HG03565 (cell line): Measurements from ENCODE around the gene ZNF469.

ENCODE experiments used
- ATAC-seq: cut with Tn5 transposase; IDR thresholded peaks from one replicate; pipeline ENCODE4 v1.9.1; 2021; ENCODE audit warnings: mild to moderate bottlenecking, moderate library complexity; ENCODE audit not compliant: unreplicated experiment

Gene ZNF469

DNA sequence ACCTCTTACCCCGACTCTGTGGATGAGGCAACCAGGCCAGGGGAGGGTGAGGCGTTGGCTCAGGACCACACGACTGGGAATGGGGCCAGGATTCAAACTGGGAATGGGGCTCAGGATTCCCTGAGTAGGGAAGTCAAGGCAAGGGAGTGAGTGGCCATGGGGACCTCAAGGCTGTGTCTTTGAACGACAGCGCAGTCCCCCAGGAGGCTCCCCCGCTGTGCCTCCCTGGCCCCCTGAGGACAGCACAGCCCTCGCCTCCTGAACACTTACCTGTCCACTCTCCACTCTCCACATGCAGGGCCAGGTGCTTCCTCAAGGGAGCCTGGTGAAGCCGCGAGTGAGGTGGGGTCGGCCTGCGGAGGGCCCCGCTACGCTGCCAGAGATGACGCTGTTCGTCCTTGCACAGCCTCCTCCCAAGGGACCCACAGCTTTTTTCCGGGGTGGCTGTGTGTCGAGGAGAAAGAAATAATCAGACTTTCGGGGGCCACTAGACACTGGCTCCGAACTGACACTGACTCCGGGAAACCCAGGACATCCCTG lies 6.9 kb downstream of the ZNF469 start:
- no peak for ATAC-seq

DNA sequence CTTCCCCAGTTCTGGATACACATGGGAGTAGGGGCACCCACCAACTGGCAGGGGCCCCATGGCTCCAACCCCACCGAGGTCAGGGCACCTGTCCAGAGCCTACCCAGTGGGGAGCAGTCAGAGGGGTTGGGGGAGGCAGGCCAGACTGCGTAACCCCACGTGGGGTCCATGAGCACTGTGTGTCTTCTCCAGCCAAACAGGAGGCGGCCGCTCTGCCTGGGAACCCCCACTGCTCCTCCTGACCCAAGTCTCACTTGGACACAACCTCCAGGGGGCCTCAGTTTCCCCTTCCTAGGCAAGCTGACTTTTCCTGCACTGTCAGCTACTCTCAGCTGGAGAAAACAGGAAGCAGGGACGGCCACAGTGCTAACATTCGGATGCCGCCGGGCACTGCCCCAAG lies 7.5 kb downstream of the ZNF469 start:
- ATAC-seq, result no peak

DNA sequence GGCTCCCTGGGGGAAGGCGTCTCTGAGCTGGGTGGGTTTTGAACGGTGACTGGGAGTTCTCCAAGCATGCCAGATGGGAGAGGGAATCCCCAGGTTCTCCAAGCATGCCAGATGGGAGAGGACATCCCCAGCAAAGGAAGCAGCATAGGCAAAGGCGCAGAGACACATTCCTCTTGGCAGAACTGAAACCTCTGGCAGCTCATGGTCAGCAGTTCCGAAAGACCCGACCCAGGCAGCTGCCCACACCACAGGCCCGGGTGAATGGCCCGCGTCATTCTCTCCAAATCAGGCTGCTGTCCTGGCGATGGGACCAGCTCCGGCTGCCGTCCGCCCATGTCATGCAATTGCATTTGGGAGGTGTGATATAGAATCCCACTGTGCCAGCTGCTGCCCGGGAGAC lies 8.0 kb downstream of the ZNF469 start:
- no peak for ATAC-seq

DNA sequence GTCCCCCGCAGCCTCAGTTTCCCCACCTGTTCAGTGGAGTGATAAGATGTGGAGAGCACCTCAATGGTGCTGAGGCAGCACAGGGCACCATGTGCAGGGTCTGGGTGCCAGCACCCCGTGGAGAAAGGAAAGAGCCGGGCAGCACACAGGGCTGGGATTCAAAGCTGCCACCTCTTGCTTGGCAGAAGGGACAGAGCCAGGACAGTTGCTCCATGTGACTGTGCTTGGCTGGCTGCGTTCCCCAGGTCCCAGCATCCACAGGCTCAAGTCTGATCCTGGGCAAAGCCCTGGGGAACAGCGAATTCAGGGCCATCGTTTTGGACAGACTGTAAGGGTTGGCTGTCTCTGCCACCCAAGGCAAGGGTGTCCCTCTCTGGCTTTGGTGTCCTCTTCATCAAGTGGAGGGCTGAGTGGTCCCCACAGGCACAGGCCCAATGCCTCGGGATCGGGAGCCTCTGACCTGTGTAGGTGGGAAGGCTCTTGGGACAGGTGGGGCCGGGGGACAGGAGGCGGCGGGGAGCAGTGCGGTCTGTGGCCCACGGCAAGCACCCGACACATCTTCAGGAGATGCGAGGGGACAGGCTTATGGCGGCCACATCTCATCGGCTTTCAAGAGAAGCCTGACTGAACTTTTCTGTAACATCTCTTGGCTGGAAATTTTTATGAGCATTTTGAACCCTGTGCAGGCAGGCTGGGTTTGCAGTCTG lies 8.5 kb downstream of the ZNF469 start:
- ATAC-seq, result no peak

DNA sequence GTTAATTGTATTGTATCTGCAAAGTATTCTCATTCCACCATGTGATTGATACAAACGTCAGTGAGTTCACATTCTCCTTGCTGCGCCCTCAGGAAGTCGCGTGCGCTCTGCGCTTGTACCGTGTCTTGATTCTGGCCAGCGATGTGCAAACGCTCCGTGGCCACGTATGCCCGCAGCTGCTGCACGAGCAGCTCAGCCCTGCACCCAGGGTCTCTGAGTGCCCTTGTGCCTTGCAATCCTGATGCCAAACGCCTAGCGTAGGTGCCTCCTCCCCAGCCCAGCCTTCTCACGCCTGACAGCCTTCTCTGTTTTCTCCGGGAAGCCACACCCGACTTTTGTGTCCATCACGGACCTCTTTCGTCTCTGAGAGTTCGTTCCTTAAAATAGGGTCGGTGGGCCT lies 9.4 kb downstream of the ZNF469 start:
- ATAC-seq, result no peak

DNA sequence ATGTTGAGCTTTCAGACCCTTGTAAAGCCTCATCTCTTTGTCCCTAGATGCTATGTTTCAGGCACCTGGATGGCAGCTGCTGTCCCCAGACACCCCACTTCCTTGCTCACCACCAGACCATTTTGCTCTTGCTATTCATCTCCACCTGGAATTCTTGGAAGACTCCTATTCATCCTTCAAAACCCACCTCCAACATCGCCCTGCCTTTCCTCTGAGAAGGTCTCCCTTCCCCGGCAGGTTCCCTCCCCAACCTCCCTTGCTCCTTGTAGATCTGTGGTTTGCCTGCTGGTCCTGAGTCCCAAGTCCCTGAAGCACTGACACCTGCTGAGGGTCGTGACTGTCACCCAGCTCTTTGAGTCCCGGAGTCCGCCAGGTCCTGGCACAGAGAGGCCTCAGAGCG lies 9.9 kb downstream of the ZNF469 start:
- ATAC-seq, result no peak

DNA sequence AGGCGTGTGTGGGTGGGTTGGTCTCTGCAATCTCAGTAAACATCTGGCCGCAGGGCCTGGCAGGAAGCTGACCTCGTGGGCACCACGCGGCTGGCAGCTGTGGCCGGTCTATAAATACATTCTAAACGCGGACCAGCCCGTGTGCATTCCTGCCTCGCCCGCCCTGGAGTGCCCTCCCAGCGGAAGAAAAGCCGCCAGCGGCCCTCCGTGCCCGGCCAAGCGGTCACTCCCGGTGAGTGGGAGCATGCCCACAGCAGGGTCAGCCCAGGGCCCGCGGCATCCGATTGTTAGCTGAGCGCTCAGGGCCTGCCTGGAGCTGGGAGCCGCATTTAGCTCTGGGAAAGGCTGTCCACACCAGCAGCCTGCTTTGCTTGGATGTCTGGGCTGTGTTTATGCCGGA lies 10.3 kb downstream of the ZNF469 start:
- no peak for ATAC-seq

DNA sequence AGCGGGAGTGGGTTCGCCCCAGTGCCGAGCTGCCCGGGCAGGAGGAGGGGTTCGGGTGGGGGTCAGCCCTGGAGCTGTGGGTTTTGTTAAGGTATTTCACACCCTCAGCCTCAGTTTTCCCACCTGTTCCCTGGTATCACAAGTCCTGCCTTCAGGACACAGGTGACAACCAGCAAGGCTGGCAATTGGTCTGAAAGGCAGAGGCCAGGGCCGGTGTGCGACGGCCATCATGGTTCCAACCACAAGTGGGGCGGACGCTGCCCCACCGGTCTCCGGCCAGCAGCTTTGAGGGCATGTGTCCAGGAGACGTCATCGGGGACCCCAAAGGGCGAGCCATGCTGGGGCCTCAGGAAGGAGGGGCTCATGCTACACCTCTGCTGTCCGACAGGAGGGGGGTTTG lies 10.8 kb downstream of the ZNF469 start:
- no peak for ATAC-seq

DNA sequence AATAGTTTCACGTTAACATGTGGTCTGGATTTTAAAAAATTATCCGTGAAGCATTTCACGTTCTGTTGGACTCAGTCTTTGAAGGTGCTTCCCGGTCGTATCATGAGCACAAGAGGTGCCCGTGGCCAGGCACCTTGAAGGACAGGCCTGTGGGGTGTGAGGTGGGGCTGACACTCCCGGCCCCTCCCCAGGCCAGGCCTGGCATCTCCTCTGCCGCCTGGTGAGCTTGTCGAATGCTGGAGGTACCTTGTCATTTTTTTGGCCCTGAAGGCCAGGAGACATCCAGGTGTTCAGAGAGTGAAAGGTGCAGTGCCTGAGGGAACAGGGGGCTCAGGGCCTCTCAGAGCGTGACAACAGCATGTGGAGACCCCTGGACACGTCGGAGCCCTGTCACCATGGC lies 11.7 kb downstream of the ZNF469 start:
- no peak for ATAC-seq

DNA sequence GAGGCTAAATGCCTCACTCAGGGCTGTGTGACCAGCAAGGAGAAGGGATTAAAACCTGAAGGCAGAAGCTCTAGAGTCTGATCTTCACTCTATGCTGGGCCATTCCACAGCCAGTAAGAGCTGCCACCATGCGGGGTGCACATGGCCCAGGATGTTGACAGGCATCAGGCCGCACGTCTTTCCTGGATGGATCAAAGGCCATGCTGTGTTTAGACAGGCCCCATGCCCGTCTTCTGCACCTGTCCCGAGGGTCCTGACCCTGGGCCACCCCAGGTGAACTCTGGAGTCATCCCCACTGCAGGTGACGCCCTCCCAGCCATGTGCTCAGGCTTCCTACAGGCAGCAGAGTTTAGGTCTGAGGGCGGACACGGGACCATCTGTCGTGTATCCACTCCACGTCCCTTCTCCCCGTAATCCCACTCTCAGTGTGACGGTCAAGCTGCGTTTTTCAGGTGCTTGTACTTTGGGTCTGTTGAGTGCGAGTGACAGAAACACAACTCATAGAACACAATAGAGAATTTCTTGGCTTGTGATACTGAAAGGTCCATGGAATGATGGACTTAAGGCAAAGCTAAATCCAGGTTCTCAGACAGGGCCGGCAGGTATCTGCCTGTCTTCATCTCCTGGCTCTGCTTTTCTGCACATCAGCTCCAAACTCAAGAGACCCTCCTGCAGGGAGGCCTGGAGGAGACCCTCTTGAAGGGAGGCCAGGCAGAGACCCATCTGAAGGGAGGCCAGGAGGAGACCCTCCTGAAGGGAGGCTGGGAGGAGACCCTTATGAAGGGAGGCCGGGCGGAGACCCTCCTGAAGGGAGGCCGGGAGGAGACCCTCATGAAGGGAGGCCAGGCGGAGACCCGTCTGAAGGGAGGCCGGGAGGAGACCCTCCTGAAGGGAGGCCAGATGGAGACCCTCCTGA lies 13.2 kb downstream of the ZNF469 start:
- ATAC-seq, result no peak

DNA sequence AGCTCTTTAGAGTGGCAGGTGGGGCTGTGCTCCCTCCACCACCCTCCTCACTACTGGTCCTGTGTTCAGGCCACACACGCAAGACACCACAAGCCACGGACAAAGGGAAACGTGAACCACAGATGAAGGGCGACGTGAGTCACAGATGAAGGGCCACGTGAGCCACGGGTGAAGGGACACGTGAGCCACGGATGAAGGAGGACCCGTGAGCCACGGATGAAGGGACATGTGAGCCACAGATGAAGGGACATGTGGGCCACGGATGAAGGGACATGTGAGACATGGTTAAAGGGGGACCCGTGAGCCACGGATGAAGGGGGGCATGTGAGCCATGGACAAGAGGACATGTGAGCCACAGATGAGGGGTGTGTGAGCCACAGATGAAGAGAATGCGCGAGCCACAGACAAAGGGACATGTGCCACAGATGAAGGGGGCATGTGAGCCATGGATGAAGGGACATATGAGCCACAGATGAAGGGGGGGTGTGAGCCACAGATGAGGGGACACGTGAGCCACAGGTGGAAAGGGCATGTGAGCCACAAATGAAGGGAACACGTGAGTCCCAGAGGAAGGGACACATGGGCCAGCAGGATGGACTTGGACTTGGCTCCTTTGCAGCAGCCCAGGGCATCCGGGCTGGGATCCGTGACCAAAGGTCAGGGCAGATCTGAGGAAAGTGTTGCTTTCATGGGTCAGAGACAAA lies 15.6 kb downstream of the ZNF469 start:
- ATAC-seq, result no peak

DNA sequence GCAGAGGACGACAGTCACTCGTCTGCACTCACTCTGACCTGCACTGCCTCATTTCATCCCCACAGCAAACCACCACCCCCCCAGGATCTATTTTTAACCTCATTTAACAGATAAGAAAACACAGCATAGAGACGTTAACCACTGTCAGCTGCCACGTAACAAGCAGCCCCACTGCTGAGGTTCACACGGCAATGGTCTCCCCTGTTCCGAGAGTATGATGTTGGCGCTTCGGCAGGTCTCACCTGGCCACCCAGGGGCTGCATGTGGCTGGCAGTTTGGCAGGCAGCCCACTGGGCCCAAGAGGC lies 16.1 kb downstream of the ZNF469 start:
- ATAC-seq, result no peak

DNA sequence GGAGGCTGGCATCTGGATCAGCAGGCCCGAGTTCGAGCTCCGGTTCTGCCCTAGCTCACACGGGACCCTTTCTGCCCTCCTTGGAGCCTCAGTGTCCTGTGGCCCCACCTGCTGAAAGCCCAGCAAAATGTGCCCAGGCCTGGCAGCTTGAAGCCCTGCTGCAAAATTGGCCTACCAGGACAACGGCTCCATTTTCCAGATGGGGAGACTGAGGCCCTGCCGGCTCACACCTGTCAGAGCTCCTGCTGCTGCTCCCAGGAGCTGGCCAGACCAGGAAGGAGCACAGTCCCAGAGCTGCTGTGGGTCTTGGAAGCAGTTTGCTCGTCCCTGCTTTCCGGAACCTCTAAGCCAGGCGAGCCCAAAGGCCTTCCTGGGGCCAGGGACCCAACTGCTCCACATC lies 17.4 kb downstream of the ZNF469 start:
- ATAC-seq, result no peak

DNA sequence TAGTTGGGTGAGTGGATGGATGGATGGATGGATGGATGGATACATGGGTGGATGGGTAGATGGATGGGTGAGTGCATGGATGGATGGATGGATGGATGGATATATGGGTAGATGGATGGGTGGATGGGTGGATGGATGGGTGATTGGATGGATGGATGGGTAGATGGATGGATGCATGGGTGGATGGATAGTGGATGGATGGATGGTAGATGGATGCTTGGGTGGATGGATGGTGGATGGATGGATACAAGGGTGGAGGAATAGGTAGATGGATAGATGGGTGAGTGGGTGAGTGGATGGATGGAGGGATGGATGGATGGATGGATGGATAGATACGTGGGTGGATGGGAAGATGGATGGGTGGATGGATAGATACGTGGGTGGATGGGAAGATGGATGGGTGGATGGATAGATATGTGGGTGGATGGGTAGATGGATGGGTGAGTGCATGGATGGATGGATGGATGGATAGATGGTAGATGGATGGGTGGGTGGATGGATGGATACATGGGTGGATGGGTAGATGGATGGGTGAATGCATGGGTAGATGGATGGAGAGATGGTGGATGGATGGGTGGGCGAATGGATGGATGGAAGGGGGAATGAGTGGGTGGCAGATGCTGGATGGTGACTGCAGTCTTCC lies 19.0 kb downstream of the ZNF469 start:
- ATAC-seq, result no peak

DNA sequence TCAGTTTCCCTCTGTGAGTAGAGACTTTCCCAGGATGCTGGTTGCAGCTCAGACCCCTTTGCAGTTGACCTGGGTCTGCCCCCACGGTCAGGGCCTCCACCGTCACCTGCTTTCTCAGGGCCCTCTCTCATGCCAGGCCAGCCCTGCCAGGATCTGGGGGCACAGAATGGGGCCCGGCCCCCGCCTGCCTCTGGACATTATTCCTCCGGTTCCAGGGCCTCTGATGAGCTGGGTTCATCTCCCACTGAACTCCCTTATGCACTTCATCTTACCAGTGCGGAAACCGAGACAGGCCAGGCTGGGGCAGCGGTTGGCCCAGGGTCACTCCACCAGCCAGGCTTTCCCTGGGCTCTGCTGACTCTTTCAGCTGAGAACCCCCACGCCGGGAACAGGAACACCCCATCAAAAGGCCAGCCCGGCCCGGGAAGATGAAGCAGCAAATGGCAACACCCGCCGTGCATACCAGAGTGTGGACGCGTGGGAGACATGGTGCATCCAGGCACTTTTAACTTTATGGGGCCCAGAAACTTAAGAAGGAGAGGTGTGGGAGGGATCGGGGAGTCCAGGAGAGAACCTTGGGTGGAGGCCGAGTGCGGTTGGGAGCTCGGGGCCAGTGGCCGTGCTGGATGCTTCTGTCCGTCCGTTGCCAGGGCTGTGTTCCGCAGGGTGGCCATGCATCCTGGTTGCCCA lies 19.9 kb downstream of the ZNF469 start:
- no peak for ATAC-seq

DNA sequence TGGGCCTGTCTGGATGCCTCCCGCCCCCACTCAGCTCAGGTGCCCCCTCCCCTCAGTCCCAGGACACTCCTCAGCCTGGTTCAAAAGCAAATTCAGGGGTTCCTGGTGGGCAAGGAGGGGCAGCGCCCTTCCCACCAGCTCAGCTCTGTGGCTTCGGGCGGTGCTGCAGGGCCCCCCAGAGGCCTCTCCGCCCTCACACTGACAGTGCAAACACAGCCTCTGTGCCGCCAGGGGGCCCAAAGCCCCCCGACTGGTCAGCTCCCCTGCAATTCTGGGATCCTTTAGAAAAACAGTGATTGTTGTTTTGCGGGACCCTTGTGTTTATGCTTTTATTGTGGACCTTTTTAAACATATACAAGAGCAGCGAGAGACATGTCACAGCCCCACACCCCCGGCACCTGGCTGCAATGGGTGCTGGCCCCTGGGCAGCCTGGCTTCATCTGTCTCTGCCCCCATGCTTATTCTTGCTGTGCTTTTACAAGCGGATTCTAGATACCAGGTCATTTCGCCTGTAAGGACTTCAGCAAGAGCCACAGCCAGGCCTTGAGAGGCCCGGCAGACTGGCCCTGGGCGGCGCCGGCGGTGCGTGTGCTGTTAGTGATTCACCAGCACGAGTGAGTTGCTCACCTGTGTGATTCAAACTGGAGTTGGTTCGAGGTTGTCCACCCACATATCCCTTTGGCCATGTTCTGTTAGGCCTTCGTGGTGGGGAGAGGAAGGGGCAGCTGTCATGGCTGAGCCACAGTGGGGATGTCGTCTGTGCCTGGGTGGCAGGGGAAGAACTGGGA lies 21.2 kb downstream of the ZNF469 start:
- no peak for ATAC-seq

DNA sequence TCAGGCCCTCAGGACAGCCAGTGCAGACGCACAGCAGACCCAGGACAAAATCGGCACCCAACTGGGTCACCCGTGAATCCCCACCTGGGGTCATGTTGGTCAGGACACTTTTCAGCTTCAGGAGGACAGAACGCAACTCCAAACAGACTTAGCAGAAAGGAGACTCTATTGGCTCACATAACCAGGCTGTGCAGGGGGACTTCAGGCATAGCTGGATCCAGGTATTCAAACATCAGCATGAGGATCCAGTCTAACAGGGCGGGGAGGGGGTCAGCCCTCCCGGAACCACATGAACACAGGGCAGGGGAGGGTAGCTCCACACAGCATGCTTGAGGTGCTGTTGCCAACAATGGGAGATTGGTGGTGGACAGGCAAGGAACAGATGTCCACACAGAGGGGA lies 22.0 kb downstream of the ZNF469 start:
- no peak for ATAC-seq

DNA sequence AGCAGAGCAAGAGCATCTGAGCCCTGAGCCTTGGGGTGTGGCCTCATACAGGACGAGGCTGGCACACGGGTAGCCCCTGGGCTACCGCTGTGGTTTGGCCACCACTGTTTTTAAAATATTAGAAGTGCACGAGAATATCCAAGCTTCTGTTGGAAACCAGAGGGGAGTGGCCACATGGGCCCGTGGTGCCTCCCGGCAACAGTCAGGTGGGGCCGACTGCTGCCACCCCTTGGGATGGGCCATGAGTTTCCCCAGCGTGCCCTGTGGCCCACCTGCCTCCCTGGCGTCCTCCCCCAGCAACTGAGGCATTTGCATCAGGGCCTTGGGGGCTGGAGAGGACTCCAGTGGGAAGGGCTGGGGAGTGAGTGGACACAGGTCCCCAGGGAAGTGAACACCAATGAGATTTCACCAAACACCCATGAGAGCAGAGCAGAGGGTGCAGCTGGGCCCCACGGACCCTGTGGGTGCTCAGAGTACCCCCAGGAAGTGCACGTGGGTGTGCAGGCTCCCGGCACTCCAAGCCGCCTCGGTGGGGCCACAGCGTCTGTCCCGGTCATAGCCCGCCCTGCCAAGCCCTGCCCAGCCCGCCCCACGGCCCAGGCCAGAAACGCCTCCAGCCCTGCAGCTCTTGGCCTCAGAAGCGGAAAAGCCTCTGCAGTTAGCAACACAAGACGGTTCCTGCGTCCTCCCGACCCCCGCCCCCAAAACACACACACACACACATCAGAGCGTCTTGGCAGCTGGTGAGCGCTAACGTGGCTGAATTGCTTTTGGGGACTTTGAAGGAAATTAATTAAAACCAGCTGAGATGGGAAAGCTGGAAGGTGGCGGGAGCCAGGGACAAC lies 22.7 kb downstream of the ZNF469 start:
- no peak for ATAC-seq
